GM19023 (cell line): Measurements from ENCODE around the gene SH3RF2.
"Not testable (repeated sequence)": the region's sequence is repeated elsewhere in the genome, so short reads cannot be mapped to it uniquely, and the experiment has no call there.

Source experiments
- ATAC-seq: cut with Tn5 transposase; IDR thresholded peaks from one replicate; pipeline ENCODE4 v1.9.1; 2021; ENCODE audit warnings: mild to moderate bottlenecking, moderate library complexity; ENCODE audit not compliant: unreplicated experiment

SH3RF2 gene

DNA sequence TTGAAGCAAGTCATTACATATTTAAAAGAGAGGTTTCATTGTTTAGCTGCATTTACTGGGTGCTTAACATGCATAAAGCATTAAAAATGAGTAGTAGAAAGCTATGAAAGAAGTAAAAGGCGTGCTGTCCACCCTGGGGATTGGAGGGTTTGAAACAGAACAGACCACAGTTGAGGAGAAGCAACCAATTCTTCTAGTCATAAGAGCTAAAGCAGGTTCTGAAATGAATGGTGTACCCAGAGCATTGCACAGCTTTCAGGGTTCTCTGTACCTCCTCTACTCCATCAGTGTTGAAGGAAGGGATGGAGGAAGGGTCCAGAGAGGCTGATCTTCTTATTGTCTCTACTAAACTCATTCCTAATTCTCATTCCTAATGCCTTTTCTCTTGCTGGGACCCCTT, 68.9 kb downstream of the SH3RF2 start:
- ATAC-seq = no peak

DNA sequence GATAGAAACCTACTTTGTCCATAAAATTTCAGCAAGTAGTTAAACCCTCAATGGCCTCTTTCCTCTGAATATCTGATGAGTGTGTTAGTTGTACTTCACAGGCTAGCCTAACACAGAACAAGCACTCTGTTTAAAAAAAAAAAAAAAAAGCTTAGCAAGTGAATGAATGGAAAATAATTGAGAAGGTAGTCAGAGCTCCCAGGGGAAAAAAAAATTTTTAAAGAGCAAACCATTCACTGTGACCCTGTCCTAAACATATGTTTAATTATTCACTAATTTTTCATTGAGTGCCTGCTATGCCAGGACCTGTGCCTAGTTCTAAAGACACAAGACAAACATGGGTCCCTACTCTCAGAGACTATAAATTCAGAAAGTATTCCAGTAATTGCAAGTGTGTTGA, 69.3 kb downstream of the SH3RF2 start:
- no peak for ATAC-seq

DNA sequence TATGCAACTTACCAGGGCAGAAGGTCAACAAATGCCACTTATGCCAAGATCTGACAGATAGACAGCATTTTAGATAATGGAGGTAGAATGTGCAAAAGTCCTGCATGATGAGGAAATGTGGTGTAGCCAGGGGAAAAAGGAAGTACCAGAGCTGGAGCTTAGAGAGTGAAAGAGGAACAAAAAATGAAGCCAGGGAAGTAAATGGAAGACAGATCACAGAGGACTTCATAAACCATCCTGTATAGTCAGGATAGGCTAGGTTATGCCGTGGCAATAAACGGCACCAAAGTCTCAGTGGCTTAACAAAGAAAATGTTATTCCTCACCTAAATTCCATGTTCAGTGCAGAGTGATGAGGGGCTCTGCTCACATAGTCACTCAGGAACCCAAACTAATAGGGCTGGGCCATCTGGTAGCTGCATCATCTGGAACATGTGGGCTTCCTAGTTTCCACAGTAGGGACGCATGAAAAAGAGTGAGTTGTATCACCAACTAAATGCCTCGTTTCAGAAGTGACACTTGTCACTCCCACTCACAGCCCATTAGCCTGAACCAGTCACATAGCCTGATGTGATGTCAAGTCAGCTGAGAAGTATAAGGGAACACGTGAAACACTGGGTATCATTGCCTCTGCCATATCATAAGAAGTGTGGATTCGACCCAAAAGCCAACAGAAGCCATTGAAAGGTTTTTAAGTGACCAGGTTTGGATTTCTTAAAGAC, 70.3 kb downstream of the SH3RF2 start:
- no peak for ATAC-seq

DNA sequence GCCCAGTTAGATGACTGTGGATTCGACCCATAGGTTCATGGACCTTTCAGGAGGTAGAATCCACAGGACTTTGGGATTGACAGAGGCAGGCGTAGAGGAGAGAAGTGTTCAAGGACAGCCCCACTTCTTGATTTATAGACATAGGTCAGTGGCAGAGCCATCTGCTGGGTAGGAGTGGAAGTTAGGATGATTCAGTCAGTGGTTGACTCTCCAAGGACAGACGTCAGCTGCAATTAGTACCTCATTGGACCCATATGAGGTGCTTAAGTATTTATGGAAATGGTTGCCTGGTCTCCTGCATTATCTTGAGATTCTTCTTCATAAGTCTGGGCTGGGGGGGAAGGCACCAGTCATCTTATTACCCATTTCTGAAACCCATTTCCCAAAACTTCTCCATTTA, 70.9 kb downstream of the SH3RF2 start:
- no peak for ATAC-seq

DNA sequence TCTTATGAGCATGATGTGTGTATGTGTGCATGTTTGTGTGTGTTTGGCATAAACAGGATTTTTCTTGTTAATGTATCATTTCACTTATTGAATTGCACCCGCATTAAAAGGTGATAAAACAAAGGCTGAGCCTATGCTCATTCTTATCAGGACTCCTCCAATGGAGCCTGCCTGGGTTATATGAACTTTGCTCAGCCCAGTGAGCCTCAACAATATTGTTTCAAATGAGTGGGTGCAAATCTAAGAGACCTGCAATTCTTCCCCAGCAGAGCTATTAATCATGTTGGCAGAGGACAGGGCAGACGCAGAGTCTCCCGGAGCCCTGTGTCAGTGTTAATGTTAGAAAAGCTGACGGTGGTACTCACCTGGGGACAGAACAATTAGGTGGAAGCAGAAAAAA, 71.6 kb downstream of the SH3RF2 start:
- ATAC-seq = no peak

DNA sequence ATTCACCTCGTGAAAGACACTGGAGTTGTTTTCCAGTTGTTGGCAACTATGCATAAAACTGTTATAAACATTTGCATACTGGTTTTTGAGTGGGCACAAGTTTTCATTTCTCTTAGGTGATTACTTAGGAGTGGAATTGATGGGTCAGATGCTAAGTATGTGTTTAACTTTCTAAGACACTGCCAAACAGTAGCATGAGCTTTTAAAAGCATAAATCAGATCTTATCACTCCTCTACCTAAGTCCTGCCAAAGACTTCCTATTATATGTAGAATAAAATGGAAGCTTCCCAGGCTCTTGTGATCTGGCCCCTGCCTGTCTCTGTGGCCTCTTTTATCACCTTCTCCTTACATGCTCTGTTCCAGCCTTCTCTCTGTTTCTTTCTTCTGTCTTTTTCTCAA, 72.6 kb downstream of the SH3RF2 start:
- no peak for ATAC-seq

DNA sequence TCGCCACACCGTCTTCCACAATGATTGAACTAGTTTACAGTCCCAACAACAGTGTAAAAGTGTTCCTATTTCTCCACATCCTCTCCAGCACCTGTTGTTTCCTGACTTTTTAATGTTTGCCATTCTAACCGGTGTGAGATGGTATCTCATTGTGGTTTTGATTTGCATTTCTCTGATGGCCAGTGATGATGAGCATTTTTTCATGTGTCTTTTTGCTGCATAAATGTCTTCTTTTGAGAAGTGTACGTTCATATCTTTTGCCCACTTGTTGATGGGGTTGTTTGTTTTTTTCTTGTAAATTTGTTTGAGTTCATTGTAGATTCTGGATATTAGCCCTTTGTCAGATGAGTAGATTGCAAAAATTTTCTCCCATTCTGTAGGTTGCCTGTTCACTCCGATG, 74.1 kb downstream of the SH3RF2 start:
- ATAC-seq = not testable (repeated sequence)

DNA sequence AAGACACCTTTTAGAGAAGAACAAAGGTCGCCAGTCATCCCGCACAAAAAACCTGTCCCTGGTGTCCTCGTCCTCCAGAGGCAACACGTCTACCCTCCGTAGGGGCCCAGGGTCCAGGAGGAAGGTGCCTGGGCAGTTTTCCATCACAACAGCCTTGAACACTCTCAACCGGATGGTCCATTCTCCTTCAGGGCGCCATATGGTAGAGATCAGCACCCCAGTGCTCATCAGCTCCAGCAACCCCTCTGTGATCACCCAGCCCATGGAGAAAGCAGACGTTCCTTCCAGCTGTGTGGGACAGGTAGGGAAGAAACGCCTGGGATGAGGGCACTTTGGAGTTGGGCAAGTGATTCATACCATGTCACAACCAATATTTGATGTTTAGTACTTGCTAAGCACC, 77.4 kb downstream of the SH3RF2 start:
- ATAC-seq = no peak

DNA sequence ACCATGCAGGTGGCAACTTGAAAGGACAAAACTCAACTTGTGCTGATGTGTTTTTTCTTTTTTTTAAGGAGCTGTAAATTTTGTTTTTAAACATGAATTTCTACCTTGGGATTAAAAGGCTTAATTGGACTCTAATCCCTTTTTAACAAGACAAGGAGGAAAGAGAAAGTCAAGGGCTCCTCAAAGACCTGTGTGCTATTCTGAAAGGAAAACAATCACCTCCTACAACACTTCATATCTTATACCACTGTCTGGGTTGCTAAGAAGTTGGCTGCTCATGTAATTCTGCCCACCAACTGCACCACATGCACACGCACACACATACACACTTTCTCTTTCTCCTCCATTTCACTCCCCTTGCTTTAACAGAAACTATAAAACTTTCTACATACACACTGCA, 78.6 kb downstream of the SH3RF2 start:
- ATAC-seq = no peak

DNA sequence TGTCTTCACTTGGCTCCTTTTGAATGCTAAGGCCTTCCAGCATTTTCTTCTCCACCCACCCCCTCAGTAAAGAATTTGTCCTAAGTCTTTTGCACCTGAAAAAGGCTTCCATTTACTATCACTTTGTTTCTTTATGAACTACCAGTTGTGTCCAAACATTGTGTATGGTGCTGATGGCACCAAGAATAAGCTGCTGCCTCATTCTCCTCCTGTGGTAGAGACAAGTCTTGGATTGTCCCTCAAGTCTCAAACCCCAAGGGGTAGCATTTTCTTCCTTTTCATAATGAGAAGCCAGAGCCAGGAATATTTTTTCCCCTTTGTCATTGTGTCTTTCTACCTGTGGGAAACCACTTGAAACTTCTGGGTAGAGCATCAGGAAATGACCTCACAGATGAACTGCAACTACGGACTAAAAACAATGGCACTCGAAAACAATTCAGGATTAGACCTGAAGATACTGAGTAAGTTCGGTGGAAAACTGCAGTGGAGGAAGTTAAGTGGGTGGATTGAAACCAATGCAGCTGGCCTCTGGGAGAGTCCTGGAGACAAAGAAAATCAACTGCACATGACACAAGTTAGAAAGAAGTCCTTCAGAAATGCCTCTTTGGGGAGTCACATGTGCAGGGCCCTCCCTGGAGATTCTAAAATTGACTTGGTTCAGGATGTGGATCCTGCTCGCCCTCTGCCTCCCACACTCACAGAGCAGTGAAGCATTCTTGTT, 80.5 kb downstream of the SH3RF2 start:
- ATAC-seq = no peak

DNA sequence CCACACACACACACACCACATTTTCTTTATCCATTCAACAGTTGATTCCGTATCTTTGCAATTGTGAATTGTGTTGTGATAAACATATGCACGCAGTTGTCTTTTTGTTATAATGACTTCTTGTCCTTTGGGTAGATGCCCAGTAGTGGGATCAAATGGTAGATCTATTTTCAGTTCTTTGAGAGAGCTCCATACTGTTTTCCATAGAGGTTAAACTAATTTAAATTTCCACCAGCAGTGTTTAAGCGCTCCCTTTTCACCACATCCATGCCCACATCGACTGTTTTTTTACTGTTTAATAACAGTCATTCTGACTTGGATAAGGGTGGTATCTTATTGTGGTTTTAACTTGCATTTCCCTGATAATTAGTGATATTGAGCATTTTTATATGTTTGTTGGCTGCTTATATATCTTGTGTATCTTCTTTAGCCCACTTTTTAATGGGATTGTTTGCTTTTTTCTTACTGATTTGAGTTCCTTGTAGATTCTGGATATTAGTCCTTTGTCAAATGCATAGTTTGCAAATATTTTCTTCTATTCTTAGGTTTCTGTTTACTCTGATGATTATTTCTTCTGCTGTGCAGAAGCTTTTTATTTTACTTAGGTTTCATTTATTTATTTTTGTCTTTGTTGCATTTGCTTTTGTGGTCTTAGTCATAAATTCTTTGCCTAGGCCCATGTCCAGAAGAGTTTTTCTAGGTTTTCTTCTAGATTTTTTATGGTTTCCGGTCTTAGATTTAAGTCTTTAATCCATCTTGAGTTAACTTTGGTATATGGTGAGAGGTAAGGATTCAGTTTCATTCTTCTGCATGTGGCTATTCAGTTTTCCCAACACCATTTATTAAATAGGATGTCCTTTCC, 82.4 kb downstream of the SH3RF2 start:
- ATAC-seq = no peak

DNA sequence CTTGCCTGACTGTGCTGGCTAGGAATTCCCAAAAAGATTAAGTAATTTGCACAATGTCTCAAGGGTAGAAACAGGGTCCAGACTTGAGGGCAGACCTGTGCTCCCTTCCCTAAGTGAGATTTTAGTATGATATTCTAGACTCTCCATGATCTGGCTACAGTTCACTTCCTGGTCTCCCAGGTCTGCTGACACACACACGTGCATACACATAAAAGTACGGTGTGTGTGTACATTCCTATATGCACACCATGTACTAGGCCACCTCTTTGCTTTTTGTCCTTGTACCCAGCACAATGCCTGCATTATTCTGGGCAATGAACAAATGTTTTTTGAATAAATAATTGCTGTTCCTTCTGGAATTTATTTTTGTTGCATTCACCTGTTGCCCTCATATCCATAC, 83.7 kb downstream of the SH3RF2 start:
- no peak for ATAC-seq

DNA sequence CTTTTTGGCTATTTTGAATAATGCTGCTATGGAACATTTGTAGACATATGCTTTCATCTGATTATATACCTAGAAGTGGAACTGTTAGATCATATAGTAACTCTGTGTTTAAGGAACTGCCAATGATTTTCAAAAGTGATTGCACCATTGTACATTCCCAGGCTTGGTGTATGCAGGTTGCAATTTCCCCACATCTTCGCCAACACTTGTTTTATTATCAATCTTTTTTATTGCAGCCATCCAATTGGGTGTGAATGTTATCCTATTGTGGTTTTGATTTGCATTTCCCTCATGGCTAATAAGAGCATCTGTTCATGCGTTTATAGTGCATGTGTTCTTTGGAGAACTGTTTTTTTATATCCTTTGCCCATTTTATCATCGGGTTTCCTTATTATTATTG, 87.7 kb downstream of the SH3RF2 start:
- no peak for ATAC-seq

DNA sequence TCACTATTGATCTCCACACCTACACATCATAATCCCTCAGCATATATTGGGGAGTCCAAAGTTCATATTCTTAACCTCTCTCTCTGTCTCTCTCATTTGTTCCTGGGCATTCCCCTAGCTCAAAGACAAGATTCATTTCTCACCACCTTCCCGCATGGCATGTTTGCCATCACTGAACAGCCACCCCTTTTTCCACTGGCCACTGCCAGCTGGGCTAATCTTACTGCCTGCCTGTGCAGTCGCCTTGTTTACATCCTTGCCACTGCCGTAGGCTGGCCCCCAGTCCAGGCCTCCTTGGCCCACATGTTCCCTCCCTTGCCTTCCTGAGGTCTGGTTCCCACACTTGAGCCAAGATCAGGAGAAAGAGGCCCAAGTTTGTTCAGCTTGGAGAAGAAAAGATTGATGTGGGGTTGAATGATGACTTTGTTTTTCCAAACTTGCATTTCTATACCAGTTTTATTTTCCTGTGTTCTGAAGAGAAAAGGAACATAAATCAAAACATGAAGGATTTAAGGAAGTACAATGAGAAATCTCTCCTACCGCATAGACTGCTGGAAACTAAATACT, 88.8 kb downstream of the SH3RF2 start:
- ATAC-seq = no peak

DNA sequence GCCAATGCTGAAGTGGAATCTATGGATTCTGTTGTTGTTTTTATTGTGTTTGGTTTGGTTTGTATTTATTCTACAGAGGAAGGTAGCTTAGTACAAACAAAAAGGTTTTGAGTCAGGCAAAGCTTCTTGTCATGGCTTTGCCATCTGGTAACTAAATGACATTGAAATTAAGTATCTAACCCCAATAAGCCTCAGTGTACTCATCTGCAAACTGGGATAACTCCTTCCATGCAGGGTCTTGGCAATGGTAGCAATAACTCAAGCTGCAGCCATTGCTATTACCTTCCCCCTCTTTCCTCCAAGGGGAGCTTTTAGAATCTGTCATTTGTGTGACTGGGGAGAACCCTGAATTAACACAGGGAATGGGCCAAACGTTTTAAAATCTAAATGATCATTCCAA, 89.3 kb downstream of the SH3RF2 start:
- no peak for ATAC-seq

DNA sequence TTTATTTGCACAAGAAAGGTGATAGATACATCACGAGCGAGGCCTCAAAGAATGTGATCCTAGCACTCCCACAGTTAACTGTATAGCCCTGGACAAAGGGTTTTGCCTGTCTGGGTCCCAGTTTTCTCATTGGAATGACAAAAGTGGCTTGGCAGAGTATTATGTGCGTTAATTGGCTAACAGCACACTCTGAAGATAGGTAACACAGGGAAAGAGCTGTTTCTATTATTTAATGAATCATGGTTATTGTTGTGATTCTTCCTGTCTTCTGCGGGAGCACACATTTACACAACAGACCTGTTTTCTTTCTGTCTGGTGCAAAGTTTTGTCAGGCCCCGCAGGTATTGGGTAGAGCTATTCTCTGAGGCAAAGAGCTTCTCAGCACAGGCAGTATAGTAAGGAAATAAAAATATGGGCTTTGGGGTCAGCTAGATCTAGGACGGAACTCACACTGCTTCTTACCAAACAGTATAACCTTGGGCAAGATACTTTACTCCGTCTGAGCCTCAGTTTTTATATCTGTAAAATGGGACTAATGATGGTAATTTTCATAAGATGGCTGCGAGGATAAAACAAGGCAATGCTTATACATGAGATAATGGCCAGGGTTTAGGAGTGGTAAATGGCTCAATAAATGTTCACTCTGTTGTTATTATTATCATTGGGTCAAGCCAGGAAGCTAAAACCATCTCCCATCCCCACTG, 90.1 kb downstream of the SH3RF2 start:
- ATAC-seq = no peak

DNA sequence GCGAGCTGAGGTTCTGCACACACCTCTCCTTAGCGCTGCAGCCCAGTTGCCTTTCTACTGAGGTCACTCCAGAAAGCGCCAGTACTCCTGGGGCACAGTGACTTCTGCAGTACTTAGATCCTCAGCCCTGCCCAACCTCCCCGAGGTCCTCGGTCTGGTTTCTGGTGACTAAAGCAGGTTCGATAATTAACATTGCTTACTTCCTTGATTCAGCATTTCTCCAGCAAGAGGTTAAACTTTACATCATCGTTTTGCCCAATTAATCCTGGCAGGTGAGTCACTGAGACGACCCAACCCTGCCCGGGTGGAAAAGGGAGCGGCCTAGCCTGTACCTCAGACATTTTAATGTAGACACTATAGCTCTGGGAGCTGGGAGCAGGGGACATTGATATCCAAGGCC, 91.4 kb downstream of the SH3RF2 start:
- no peak for ATAC-seq

DNA sequence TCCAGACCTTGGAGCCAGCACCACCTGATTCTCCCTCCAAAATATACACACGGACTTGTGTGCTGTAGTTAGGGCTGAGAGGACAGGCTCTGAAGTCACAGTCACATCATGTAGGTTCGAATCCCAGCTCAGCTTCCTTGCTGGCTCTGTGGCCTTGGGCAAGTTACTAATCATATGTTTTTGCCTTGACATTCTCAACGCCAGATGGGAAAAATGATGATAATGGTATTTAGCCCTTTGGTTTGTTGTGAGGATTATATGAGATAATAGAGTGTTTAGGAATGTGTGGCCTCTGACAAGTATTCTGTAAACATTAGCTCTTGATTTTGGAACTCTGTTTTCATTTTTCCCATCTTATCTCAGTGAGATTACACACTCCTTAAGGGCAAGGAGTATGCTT, 96.5 kb downstream of the SH3RF2 start:
- ATAC-seq = no peak

DNA sequence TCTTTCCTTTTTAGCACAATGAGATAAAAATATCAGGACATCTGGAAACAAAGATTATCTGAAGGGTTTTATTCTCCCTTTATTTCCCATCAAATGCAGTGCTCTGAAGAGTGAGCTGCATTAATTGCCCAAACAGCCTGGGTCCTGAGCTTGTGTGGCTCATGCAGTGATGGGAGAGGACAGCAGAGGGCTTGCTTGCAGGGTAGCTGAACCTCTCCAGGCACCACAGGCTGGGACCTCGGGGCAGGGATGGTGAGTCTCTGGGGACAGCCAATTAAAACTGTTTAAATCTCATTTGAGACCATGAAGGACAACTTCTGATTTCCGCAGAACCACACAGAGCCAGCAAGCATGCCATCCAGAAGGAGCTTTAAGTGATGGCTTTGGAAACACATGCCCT, 97.7 kb downstream of the SH3RF2 start:
- no peak for ATAC-seq

DNA sequence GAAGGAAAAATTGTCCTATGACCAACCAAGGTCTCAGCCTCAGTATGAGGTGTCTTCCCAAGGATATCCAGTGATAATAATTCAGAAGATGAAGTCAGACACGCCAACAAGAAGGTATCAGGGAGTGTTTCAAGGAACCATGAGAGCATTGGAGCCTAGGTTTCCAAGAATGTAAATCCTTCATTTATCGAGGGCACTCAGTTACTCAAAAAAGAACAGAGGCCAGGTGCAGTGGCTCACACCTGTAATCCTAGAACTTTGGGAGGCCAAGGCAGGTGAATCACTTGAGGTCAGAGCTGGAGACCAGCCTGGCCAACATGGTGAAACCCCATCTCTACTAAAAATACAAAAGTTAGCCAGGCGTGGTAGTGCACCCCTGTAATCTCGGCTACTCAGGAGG, 98.2 kb downstream of the SH3RF2 start:
- ATAC-seq = no peak

DNA sequence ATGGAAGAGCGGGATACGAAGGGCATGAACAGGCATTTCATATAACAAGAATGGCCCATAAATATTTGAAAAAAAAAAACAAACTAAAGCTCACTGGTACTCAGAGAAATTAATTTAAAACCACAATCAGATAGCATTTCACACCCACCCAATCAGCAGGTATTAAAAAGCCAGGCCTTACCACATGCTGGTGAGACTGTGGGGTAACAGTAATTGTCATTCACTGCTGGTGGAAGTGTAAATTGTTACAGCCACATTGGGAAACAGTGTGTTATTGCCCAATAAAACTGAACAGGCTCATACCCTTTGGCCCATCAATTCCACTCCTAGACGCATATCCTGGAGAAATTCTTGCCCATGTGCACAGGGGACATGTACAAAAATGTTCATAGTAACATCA, 103.0 kb downstream of the SH3RF2 start:
- ATAC-seq = no peak
